NK-92 (cell line): ENCODE measurements around the gene PCSK1.
"Not testable (repeated sequence)": the region's sequence is repeated elsewhere in the genome, so short reads cannot be mapped to it uniquely, and the experiment has no call there.

Experiments used
- DNase-seq: peaks from one replicate; lab custom pipeline; 2025; ENCODE audit not compliant: unreplicated experiment; lab: John Stamatoyannopoulos, UW

PCSK1 gene

DNA sequence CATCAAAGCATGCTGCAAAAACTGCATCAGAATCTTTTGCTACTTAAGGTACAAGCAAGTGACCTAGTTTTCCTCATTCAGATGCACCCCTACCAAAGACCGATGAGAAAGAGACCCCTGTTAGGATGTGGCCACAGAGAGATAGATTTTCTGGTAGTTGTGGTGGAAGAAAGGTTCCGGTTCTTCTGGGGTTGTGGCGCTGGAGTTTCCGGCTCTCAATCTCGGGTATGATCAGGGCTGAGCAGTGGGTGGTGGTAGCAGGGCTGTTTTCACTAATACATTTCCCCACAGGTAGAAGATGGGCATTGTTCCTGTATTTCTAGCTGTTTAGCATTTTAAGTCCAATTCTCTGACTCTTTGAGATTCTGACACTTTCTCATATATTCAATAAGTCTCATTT is 58.4 kb downstream of the PCSK1 start:
- DNase-seq, result no peak

GRCh38 chr5:96373381-96373733 is 59.7 kb downstream of the PCSK1 start:
- DNase-seq, result no peak

GRCh38 chr5:96372726-96373380 is 60.2 kb downstream of the PCSK1 start:
- DNase-seq, result no peak

- no peak for DNase-seq
Measured at GRCh38 chr5:96370976-96371375, 62.1 kb downstream of the PCSK1 start.

GRCh38 chr5:96367337-96367736 is 65.7 kb downstream of the PCSK1 start:
- not testable (repeated sequence) for DNase-seq

DNA sequence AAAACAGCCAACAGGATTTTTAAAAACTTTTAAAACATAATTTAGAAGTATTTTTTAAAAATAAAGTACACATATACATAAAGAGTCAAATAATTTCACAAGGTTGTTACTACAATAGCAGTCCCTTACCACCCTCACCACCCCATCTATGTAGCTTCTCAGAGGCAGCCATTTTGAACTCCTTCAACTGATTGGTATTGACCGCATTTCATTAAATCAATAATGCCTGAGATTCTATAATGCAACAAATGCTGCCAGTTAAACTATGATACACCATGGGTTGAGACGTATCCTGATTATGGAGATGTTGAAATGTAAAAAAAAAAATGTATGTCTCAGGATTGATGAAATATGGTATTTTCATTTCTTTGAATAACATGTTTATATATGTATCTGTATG is 78.8 kb downstream of the PCSK1 start:
- no peak for DNase-seq

DNA sequence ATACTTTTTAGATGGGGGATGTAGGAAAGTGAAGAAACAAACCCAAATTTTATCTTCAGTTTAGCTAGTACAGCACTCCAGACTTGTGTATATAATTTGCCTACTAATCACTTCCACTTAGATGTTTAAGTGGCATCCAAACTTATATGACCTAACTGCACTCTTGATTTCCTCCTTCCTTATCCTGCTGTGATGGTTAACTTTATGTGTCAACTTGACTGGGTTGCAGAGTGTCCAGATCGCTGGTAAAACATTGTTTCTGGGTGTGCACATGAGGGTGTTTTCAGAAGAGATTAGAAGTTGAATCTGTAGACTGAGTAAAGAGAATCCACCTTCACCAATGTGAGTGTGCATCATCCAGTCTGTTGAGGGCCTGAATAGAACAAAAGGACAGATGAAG is 79.8 kb downstream of the PCSK1 start:
- no peak for DNase-seq

DNA sequence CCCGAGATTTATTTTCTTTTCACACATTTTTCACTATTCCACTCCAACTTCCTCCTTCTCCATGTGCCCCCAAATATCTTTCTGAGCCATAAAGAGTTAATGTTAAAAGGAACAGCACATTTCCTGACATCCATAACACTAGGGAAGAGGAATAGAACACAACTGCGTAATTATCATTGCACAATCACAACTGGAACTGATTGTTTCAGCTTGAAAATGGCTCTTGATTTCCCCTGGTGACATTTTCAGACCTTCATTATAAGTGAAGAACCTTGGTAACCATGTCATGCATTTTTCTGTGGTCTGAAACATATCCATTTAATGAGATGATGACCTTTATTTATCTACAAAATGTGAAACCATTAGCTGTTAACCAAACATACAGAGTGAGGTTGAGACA is 82.4 kb downstream of the PCSK1 start:
- no peak for DNase-seq

DNA sequence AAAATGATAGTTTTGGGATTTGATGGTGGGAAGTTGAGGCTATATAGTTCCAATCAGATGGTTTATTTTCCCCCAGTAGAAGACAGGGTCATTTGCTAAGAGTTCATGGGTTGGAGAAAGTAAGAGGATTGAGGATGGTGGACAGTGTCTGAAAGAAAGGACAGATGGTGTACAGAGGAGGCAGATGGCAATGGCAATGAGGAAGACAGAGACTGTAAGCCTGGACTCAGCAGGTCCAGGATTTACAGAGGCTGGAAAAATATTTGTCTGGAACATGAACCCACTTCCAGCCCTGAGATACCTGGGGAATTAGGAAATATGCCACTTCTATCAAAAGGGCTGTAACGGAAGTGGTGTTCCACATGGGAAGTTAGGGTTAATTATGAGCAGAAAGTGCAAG is 84.5 kb downstream of the PCSK1 start:
- no peak for DNase-seq

- no peak for DNase-seq
Measured at GRCh38 chr5:96347502-96348292, 85.4 kb downstream of the PCSK1 start.

- DNase-seq, result no peak
Measured at GRCh38 chr5:96344678-96345577, 88.1 kb downstream of the PCSK1 start.

DNA sequence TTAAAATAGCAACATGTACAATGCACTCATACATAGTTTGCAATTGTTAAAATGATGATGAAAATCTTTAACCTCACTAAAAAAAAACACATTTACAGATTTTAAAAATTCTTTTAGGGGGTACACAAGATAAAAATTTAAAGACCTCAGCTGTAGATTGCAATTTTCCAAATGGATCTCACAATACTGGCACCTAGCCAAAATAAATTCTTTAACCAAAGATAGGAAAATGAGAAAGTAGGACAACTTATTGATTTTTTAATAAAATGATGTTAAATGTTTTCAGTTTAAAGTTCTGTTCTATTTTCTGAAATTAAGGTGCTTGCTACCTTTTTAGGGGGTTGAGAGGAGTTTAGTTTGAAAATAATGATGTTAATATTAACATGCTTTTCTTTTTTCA is 90.0 kb downstream of the PCSK1 start:
- DNase-seq, result no peak

GRCh38 chr5:96342581-96342980 is 90.5 kb downstream of the PCSK1 start:
- no peak for DNase-seq
